ENCODE data around the gene SCAMP5.

Gene SCAMP5

DNA sequence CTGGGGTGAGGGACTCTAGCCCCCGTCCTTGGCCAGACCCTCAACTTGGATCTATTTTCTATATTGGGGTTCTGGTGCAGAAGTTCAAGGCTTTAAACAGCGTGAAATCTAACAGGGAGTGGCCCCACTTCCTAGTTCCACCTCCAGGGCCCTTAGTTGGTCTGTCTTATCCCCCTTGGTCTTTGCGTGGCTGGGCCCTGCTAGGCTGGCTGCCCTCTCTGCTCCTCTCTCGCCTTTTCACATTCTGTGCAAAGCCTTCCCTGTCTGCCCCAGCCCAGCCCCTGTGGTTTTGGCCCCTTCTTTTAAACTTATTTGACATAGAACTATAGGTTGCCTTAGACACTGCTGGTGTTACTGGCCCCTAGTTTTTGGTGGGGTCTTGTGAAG lies 33.6 kb downstream of the SCAMP5 start:
- TF ChIP-seq ZFX (IDR thresholded peaks at IDR 0.05; ENCODE audit: borderline replicate concordance), result no peak
- TF ChIP-seq, protein P1, sequence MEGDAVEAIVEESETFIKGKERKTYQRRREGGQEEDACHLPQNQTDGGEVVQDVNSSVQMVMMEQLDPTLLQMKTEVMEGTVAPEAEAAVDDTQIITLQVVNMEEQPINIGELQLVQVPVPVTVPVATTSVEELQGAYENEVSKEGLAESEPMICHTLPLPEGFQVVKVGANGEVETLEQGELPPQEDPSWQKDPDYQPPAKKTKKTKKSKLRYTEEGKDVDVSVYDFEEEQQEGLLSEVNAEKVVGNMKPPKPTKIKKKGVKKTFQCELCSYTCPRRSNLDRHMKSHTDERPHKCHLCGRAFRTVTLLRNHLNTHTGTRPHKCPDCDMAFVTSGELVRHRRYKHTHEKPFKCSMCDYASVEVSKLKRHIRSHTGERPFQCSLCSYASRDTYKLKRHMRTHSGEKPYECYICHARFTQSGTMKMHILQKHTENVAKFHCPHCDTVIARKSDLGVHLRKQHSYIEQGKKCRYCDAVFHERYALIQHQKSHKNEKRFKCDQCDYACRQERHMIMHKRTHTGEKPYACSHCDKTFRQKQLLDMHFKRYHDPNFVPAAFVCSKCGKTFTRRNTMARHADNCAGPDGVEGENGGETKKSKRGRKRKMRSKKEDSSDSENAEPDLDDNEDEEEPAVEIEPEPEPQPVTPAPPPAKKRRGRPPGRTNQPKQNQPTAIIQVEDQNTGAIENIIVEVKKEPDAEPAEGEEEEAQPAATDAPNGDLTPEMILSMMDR (IDR thresholded peaks at IDR 0.05), result no peak
- H3K27ac ChIP-seq, result no peak overlapping the region

DNA sequence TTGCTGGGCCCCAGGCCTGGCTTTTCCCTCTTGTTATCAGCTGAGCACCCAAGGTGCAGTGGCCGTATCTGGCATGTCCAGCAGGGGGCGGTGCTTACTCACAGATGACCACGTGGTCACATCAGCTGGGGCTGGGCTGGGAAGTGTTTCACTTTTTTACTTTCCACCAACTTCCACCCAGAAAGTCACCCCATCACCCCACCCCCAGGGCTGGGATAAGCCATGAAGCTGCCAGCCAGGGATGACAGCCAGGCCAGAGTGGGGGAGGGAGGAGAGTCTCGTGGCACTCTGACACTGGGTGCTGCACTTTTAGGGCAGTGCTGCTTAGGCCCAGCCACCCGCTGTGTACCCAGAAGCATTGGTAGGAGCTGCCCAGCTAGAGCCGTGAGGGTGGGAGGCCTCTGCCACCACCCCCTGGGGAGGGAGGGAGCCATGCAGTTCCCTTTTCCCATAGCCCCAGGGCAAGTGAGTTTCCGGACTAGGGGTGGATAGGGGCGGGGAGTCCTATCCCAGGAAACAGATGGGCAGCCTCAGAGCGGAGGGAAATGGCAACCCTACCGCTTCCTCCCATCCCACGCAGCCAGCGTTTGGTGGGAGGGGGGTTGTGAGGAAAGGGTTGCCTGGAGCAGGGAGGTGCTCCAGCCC lies 34.1 kb downstream of the SCAMP5 start:
- H3K27ac ChIP-seq, result no peak overlapping the region
- TF ChIP-seq ZFX (IDR thresholded peaks at IDR 0.05; ENCODE audit: borderline replicate concordance), result no peak
- TF ChIP-seq, protein P1 (IDR thresholded peaks at IDR 0.05), result peak; percentile 88

DNA sequence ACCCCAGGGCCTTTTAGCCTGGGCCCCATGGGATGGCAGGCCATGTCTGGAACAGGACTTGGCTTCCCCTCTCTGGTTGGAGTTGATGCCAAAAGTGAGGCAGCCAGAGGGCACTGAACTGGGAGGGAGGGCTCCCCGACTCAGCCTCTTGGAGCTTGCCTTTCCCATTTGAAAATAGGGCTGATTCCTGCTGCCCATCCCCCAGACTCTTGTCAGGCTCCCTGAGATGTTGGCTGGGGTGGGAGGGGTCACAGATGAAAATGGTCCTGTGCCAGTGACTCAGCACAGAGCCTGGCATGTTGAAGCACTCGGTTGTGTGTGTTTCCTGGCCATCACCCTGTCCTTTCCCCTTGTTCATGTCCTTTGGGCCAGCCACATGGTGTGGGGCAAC lies 34.7 kb downstream of the SCAMP5 start:
- no peak for TF ChIP-seq ZFX (IDR thresholded peaks at IDR 0.05; ENCODE audit: borderline replicate concordance)
- TF ChIP-seq, protein P1 (IDR thresholded peaks at IDR 0.05), result no peak
- H3K27ac ChIP-seq, result no peak overlapping the region

- TF ChIP-seq, protein P1 (IDR thresholded peaks at IDR 0.05), result no peak
- no peak for TF ChIP-seq ZFX (IDR thresholded peaks at IDR 0.05; ENCODE audit: borderline replicate concordance)
- H3K27ac ChIP-seq, result no peak overlapping the region
Observed at GRCh38 chr15:75030424-75030823, 35.1 kb downstream of the SCAMP5 start.

DNA sequence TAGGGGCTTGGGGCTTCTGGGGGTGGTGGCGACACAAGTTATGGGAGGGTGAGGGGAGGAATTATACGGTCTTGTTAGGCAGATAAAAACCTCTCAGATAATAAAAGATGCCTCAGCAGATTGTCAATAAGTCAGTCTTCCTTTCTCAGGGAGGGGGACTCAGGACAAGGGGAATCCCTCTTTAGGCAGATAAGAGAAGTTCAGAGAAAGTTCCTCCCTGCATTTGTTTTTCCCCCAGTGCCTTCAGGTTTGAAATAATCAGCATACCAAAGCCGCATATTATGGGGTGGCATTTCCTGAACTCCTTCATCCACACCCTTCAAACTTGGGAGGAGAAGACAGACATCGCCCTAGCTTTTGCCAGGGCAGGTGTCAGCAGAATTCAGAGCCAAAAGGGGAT lies 36.5 kb downstream of the SCAMP5 start:
- no peak for TF ChIP-seq ZFX (IDR thresholded peaks at IDR 0.05; ENCODE audit: borderline replicate concordance)
- TF ChIP-seq, protein P1 (IDR thresholded peaks at IDR 0.05), result no peak
- H3K27ac ChIP-seq, result no peak overlapping the region

DNA sequence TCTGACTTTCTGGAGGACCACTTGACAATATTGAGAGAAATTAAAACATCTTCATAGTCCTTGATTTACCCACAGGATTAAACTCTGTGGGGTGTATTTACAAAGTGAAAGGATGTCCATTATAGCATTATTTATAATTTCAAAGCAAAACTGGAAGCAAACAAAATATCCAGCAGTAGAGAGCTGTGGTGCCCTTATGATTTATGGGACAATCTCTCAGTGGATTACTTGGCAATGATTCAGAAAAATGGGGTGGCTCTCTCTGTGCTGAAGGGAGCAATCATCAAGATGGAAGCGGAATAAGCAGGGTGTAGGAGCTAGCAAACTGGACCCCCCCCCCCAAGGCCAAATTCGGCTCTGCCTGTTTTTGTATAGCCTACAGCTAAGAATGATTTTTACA lies 37.0 kb downstream of the SCAMP5 start:
- H3K27ac ChIP-seq, result no peak overlapping the region
- TF ChIP-seq, protein P1 (IDR thresholded peaks at IDR 0.05), result no peak
- no peak for TF ChIP-seq ZFX (IDR thresholded peaks at IDR 0.05; ENCODE audit: borderline replicate concordance)

- TF ChIP-seq, protein P1 (IDR thresholded peaks at IDR 0.05), result no peak
- TF ChIP-seq ZFX (IDR thresholded peaks at IDR 0.05; ENCODE audit: borderline replicate concordance), result no peak
Observed at GRCh38 chr15:75033809-75034208, 38.4 kb downstream of the SCAMP5 start.

More at GRCh38 chr15:75033809-75034208, 38.4 kb downstream of the SCAMP5 start:
- H3K27ac ChIP-seq, result no peak overlapping the region
